HL-60 (cell line): ENCODE data around the gene OSTF1.

Source experiments
- CTCF ChIP-seq: IDR thresholded peaks from one replicate; pipeline ENCODE4 v1.5.1; 2011; ENCODE audit warnings: low read length, control low read depth, inconsistent platforms; ENCODE audit not compliant: insufficient read depth
- GABPA ChIP-seq: IDR thresholded peaks from 2 replicates; pipeline ENCODE4 v1.6.1; 2012; ENCODE audit warnings: low read depth

DNA sequence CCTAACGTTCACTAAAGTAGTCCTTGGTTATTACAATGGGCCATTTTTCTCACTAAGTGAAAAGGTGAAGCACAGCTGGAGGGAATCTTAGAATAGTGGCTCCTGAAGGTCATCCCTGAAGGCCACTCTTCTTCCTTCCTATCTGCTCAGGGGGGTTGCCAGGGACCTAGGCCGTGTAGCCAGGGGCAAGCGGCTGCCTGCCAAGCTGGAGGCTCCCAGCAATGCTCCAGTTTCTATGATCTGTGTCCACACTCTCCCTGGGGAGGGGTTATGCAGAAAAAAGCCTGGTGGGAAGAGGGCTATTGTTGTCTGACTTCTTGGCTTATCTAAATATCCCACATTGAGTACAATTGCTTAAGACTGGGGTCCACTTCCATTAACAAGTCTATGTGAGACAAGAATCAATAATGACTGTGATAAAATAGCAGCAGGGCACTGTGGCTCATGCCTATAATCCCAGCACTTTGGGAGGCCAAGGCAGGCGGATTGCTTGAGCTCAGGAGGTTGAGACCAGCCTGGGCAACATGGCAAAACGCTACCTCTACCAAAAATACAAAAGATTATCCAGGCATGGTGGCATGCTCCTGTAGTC lies 4.1 kb upstream of the OSTF1 start:
- TF ChIP-seq CTCF (no peak), GABPA (no peak)
